ENCODE results near the gene RGMB.
A peak's percentile ranks its signal among the peaks of the same experiment; 100 is the strongest.

RGMB gene

GRCh38 chr5:98827588-98828284, 54.3 kb downstream of the RGMB start:
- no peak for DNase-seq (ENCODE audit: low spot score)

DNA sequence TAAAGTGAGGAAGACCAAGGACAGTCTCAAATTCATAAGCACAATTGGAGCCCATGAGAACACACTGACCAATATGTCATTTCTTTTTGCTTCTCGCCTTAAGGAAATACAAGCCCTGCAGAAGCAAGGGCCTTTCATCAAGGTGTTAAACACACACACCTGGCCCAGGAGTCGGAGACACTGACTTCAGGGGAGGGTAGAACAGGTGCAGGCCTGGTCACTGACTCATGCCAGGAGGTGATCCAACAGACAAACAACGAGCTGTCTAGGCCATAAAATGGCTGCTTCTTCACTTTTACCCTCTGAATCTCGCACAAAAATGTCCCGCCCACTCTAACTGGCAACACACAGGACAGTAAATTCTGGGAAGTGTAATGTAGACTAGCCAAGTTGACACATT, 62.7 kb downstream of the RGMB start:
- no peak for DNase-seq (ENCODE audit: low spot score)

GRCh38 chr5:98839469-98840383, 66.3 kb downstream of the RGMB start:
- peak; percentile 19 for DNase-seq (ENCODE audit: low spot score)

- no peak for DNase-seq (ENCODE audit: low spot score)
Measured at GRCh38 chr5:98840946-98841345, 67.5 kb downstream of the RGMB start.

- no peak for DNase-seq (ENCODE audit: low spot score)
Measured at GRCh38 chr5:98843481-98843880, 70.0 kb downstream of the RGMB start.

GRCh38 chr5:98844865-98845264, 71.4 kb downstream of the RGMB start:
- no peak for DNase-seq (ENCODE audit: low spot score)

DNA sequence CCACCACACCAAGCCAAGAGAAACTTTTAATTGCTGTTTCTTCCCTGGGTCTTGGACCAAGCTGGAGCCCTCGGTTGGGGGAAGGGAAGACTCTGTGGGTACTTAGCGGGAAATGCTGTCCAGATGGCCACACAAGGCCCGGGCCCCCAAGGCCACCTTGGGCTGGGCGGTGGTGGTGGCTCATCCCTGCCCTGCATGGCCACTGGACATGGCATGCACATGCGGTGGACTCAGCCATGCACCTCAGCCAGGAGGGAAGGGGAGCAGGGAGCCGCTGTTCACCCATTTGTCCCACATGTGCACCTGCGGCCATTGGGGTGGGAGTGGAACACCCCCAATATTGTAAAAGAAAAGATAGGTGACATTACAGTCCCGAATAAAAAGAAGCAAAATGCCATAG, 72.4 kb downstream of the RGMB start:
- no peak for DNase-seq (ENCODE audit: low spot score)

Measured in hematopoietic multipotent progenitor cell treated with erythropoietin and hydrocortisone succinate and interleukin-3 and kit ligand, for 15 days (in vitro differentiated cells).